Femur (tissue), 1 donor: ENCODE measurements around the gene IRGQ.
A peak's percentile ranks its signal among the peaks of the same experiment; 100 is the strongest.
"Not testable (repeated sequence)": the region's sequence is repeated elsewhere in the genome, so short reads cannot be mapped to it uniquely, and the experiment has no call there.

ENCODE experiments used
- DNase-seq: peaks from one replicate; pipeline ENCODE4 v3.0.0-alpha.2; 2017

The IRGQ gene

DNA sequence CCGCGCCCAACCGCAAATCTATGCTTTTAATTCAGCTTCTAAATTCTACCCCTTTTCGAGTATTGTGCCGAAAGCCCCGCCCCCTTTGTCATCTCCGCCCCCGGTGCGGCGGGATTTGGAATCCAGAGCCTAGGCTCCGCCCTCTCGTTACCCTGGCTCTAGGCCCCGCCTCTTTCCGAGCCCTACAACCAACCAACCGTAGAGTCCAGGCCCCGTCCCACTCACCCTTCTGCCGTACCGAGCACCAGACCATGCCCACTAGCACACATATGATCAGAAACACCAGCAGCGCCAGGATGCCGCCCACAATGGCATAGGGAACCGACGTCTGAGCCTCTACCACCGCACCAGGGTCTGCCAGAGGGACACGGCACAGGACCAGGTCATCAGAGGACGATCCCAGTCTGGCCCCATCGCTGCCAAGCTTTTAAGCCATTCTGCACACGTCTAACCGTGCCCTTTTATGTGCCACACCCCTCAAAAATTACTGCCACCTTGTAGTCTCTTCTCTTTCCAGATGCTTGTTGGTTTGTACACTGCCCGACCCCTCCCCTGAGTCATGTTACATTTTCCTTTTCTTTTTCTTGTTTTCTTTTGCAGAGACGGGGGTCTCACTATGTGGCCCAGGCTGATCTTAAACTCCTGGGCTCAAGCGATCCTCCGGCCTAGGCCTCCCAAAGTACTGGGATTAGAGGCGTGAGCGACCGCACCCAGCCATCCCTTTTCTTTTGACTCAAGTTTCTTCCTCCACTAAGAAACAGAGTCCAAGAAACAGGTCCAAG lies 28.1 kb upstream of the IRGQ start:
- no peak for DNase-seq

DNA sequence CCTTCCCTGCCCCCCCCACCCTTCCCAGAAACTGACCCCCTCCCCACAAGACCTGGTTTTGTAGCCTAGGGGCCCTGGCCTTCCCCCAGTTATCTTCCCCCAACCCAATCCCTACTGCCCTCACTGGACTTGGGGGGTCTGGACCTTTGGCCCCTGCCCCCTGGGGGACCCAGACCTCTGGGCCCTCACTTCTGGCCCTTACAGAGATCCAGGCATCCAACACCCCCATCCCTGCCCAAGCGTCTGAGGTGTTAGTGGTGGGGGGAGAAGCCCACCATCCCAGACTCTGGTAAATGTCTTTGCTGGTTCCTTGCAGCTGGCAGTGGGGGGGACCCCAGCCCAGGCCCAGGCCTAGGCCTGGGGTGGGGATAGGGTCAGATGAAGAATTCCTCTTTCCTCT lies 27.0 kb upstream of the IRGQ start:
- DNase-seq = no peak

DNA sequence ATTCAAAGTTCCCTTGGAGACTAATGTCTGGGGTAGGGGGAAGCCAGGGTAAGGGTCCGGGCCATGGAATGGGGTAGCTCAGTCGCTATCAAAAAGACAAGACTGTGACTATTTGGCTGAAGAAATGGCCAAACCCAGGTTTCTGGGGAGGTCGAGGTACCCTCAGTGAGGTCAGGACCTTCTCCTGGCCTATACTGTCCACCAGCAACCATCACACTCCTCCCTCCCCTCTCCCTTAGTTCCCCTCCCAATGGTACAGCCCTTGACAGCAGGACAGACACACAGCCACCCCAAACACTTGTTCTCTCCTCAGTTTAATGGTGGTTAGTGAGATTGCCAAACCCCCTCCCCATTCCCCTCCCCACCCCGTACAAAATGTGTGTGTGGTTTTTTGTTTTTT lies 26.1 kb upstream of the IRGQ start:
- DNase-seq = no peak

DNA sequence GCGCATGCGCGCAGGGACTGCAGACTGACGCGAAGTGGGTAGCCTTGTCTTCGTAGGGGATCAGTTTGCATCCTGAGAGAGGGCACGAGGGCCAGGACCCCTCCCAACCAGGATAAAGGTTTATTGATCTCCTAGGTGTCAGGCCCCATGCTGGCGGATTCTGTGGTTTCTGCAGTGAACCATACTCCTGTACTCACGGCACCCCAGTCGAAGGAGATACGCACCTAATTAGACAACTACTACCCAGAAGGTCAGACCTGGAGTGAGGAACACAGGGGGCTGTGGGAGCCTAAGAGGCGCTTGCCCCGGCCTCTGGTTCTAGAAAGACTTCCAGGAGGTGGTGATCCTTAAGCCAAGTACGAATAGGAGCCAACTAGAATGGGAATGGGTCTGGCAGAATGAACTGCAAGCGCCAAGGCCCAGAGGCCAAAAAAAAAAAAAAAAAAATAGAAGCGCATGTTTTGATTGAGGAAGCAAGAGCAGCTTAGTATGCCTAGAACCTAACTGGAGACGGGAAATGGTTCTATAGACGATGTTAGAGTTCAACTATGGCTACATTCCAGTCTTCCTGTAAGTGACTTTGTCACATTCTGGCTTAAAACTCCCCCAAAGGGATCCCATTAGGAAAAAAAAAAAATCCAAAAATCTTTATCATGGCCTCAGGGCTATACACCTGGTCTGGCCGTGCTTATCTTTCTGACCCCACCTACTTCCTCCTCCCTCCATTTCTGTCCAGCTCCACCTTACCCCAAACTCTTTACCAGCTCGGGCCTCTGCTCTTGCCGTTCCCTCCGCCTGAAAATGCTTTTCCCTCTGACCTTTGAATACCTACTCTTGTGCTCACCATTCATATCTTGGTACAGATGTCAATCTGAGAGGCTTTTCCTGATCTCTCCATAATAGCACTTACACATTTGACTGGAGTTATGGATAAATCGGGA lies 24.4 kb upstream of the IRGQ start:
- DNase-seq = no peak

DNA sequence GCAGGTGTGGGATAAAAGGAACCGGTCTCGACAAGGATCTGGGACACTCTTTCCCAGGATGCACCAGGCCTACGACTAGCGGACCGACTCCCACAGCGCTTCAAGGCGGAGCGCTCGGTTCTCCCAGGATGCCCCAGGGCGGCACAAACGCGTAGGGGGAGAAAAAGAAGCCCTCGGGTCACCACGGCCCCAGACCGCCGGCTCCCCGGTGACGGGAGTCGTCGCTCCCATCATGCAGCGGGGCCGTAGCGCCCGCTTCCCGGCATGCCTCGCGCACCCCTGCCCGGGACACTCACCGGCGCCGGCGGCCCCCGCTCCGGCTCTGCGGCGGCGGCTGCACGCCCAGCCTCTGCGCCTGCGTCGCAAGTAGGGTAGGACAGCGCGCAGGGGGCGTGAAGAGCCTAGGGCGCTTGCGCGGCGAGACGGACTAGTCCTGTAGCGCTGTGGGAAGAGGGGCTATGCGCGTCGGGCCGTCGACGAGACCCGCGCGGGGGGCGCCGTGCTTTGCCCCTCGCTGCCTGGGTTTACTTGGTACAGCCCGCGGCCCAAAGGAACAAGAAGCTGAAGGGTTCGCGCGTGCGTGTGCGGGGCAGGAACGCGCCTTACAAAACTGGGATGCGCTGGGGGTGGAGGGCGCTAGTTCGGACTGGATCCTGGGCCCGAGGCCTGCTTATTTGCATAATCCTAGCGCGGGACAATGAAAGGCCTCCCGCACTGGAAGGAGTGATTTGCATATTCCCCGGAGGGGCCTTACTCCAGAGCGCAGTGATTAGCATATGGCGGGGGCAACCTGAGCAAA lies 23.5 kb upstream of the IRGQ start, which contains the start of gene ZNF428:
TSS of gene ZNF428 (minus strand) at position 368 of the 799 bp plus-strand sequence. CDS start 5,325 bp downstream, outside the sequence.
- peak; percentile 93 for DNase-seq

DNA sequence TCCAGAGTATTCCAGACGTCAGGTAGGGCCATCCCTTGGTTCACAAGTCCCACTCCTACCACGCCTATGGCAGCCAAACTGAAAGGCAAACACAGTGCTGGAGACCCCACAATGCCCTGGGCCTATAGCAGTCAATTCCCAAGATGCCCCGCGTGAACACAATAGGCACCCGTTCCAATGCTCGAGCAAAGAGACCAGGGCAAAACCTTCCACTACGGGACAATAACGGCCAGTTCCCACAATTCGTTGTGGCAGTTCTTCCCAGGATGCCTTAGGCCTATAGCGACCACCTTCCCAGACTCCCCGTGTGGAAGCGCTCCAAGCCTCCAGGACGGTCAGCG lies 23.0 kb upstream of the IRGQ start:
- DNase-seq = no peak

DNA sequence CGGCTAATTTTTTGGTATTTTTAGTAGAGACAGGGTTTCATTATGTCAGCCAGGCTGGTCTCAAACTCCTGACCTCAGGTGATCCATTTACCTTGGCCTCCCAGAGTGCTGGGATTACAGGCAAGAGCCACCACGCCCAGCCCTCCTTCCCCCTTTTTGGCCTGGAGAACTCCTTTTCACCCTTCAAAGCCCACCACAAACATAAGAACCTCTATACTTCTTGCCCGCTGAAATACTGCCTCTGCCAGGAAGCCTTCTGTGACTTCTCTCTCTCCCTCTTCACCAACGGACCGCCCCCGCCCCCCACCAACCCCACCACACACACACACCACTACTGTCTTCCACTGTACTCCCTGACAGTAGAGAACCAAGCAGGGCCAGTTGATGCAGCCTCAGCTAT lies 21.0 kb upstream of the IRGQ start:
- DNase-seq = no peak

DNA sequence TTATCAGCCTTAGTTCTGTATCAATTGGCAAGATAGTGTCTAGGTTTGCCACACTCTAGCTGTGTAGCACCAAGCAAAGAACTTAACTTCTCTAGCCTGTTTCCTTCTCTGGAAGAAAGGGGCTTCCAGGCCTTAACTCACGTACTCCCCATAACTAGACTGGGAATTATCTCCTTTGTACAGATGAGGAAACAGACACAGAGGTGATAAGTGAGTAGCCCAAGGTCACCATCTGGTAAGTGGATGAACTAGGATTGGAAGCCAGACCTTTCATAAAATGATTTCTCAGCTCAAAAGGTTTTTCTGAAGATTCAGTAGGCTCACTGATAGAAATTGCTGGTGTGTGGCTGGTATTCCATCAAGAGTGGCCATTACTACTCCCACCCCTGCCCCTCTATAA lies 20.4 kb upstream of the IRGQ start:
- DNase-seq = no peak

DNA sequence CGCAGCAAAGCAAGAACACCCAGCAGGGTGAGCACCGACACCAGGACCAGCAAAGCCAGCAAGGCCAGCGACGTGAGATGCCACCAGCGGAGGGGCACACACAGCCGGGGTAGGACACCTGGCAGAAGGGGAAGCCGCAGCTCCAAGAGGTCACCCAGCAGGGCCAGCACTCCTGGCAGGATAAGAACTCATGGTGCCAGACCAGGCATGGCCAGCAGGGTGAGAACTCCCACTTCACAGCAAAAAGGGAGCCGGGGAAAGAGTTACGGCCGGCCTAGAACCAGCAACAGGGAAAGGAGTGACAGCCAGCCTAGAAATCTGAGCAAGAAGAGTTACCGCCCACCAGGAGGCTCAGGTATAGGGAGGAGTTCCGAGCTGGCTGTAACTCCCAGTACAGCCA lies 16.4 kb upstream of the IRGQ start:
- DNase-seq = no peak

DNA sequence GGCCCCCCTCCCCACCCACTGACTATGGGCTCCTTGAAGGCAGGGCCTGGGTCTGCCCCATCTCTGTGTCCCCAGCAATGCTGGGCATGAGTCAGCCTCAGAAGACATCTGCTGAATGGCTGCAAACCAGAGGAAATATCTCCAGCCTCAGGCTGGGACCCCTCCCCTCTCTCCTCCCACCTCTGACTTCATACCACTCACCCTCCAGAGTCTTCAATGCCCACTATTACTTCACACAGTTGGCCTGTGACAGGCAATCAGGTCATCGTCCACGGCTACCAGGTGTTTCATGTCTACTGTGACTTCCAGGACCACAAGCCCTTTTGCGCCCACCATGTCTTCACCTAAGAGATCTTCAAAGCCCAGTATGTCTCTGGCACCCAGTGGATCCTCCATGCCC lies 15.9 kb upstream of the IRGQ start, which contains the start of gene SRRM5:
TSS of gene SRRM5 (plus strand) at position 301 of the 400 bp plus-strand sequence. CDS start at position 335, 34 bp downstream.
- no peak for DNase-seq

DNA sequence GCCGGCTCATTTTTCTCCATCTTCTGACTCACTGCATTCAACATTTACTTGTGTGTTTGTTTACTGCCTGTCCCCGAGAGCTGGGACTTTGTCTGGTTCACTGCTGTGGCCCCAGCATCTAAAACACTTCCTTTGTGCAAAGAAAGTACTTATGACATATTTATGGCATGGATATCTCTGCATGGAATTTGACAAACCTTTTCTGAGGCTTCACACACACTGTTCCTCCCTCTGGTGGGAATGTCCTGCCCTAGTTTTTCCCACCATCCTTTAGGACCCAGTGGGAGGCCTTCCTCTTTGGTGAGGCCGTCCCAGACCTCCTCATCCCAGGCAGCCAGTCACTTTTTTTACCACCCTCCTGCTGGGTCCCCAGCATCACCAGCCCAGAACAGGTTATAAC lies 14.6 kb upstream of the IRGQ start:
- no peak for DNase-seq

DNA sequence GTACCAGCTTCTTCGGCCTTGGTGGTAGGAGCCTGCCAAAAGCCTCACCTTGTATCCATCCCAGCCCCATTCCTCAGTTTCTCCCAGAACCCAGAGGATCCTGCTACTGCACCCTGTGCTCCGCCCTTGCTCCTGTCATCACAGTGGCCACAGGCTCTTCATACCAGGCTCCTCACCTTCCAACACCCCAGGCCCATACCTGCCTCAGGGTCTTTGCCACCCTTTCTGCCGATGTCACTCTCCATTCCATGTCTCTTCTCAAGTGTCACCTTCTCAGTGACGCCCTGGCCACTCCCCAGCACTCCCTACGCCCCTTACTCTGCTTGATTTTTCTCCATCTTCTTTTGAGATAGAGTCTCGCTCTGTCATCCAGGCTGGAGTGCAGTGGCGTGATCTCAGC lies 13.9 kb upstream of the IRGQ start:
- no peak for DNase-seq

DNA sequence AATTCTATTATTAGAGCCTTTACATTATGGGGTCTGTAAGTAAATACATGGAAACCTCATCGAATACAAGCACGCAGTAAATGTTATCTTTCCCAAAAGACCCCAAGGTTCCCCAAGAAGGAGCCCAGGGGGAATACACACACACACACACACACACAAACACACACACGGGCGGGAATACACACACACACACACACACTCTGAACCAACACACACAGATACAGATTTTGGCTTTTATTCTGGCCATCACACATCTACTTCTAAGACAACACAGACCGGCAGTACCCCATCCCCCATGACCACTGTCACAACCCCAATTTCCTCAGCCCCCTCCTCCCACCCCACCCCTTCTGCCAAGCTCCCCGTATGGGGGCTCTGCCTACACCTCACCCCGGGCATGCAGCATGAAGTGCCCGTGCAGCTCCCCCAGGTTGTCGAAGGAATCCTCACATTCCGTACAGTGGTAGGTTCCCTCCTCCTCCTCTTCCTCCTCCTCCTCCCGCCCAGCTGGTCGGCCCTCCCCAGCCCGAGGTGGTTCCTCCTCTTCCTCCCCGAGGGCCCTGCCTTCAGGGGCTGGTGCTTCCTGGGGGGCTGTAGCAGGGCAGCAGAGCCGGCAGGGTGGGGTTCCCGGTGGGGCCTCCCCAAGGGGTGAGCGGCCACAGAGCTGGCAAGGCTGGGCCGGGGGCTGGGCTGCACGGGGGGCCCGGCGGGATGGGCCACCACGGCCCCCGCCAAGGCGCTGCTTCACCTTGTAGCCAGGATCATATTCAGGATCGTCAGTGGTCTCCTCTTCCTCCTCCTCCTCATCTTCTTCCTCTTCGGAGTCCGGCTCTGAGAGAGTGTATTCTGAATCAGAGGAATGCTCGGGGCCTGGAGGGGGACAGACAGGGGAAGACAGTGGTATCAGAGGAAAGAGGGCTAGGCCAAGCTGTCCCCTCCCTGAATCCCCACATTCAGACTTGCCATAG lies 11.6 kb upstream of the IRGQ start:
- no peak for DNase-seq

DNA sequence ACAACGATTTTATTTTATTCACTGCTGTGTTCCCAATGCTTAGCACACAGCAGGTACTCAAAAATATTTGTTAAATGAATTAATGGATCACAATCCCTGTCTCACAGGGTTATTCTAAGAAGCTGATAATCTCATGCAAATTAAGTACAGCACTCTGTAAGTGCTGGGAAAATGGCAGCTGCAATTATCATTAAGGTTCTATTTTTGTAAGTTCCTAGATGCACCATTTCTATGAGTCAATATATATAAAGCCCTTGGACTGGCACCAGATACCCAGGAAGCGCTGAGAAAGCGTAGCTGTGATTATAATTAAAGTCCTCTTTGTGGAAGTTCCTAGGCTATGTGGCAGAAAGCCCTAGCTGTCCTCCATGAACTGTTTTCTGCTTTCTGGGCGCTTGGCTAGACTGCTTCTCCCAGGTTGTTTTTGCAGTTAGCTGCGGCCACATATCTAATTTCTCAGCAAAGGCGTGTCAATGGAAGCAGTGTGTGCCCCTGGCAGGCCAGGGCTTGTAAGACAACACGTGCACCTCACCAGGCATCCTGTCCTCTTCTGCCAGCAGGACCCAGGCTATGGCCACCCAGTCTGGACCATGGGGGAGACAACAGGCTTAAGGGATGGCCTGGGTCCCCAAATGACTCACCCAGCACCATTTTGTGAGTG lies 10.8 kb upstream of the IRGQ start:
- peak; percentile 49 for DNase-seq

DNA sequence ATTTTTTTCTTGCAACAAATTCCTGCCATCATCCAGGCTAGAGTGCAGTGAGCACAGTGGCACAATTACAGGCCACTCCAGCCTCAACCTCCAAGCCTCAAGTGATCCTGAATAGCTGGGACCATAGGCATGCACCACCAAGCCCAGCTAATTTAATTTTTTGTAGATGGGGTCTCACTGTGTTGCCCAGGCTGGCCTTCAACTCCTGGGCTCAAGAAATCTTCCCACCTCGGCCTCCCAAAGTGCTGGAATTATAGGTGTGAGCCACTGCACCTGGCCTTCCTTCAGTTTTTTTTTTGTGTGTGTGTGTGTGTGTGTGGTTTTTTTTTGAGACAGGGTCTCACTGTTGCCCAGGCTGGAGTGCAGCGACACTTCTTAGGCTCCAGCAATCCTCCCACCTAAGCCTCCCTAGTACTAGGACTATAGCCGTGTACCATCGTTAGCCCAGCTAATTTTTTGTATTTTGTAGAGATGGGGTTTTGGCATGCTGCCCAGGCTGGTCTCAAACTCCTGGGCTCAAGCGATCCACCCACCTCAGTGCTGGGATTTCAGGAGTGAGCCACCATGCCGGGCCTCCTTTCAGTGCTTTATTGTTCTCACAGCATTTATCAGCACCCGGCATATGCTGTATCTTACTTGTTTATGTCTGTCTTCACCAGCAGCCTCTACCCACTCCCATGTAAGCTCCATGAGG lies 10.1 kb upstream of the IRGQ start:
- DNase-seq = no peak

DNA sequence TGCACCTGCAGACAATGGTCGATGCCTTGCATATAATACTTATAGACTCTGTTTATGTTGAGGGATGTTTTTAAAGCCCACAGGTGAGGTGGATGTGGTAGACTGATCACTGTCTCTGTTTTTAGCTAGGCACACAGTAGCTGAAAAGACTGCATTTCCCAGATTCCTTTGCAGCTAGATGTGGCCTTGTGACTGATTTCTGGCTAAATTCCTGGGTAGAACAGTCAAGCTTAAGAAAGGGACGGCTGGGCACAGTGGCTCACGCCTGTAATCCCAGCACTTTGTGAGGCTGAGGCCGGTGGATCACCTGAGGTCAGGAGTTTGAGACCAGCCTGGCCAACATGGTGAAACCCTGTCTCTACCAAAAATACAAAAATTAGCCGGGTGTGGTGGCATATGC lies 4.4 kb upstream of the IRGQ start:
- DNase-seq = not testable (repeated sequence)

DNA sequence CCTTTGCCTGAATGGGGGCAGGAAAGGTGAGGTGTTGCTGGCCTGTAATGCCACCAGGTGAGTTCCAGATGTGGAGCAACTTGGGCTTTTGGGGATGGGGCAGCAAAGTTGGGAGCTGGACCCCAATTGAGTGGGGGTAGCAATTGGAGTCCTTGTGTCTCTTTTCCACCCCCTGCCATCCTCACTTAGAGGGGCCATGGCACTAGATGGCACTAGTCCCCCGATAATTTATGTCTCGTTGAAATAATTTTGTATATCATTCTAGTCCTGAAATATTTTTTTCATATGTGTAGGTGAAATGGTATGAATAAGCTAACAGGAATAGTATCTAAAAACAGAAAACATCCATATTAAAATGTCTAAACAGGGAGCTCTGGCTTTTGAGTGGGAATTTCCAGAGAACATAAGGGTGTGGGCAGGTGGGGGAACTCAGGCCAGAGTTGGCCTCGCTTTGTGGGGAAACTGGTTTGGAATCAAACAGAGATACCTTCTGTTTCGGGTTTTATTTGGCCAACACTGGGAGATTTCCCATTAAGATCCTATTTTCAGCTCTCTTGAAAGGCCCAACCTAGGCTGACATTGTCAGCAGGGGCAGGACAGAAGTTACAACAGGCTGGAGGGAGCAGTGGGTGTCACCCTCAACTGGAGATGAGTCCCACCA lies 3.8 kb upstream of the IRGQ start:
- DNase-seq = no peak

DNA sequence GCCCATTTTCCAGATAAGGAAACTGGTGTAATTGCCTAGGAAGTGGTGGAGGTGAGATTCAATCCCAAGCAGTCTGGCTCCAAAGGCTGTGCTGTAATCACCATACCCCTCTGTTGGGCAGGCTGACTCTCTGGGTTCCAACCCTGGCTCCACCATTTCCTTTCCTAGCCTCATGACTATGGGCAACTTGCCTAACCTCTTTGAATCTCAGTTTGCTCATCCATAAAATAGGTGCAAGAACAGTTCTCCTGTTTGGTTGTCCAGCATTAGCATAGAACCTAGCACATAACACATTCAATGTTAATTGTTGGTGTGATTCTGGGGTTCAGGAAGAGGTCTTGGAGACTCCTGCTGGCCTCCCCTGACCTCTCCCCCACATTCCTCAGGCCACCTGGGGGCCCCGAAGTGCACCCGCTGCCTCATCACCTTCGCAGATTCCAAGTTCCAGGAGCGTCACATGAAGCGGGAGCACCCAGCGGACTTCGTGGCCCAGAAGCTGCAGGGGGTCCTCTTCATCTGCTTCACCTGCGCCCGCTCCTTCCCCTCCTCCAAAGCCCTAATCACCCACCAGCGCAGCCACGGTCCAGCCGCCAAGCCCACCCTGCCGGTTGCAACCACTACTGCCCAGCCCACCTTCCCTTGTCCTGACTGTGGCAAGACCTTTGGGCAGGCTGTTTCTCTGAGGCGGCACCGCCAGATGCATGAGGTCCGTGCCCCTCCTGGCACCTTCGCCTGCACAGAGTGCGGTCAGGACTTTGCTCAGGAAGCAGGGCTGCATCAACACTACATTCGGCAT lies 2.7 kb upstream of the IRGQ start:
- DNase-seq = no peak

DNA sequence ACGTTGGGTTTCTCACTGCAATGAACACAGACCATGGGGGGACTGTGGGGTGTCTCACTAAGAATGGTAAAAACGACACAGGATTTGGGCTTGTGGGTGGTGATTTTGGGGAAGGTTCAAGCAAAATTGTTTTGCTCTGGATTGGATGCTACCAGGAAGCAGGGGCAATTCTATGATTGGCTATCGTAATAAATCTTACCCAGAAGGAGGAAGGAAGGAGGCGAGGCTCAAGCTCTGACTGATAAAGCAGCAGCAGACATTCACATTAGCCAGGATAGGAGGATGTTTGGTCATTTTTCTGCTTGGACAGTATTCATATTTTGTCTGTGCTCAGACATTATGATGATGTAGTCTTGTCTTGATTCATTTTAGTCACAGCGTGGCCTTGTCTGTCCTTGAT lies 1.9 kb upstream of the IRGQ start:
- DNase-seq = no peak
